Hair follicle dermal papilla cell (primary cell): ENCODE data around the gene ANKS1B. TPM values are rescaled to one million over a fixed set of nuclear protein-coding genes. Genes with fewer than 3 reads are reported as not detected.

Experiments used
- small RNA-seq: library from RNA; depleted of rRNA; stranded (forward); fragments of <200 nt; gene quantifications from one replicate; pipeline ENCODE3, GENCODE V24; 2012
- total RNA-seq: library from RNA; depleted of rRNA; stranded (reverse); fragments of >200 nt; gene quantifications from 2 replicates; pipeline ENCODE4 v1.2.3, GENCODE V29; 2012

Gene ANKS1B
- total RNA-seq: 3.5 and 7.0 TPM in 2 replicates

GRCh38 chr12:99984271-99985128 is at the start of gene ANKS1B:
TSS of gene ANKS1B (minus strand) at chr12:99984936. CDS start at chr12:99984237, 699 bp downstream.

DNA sequence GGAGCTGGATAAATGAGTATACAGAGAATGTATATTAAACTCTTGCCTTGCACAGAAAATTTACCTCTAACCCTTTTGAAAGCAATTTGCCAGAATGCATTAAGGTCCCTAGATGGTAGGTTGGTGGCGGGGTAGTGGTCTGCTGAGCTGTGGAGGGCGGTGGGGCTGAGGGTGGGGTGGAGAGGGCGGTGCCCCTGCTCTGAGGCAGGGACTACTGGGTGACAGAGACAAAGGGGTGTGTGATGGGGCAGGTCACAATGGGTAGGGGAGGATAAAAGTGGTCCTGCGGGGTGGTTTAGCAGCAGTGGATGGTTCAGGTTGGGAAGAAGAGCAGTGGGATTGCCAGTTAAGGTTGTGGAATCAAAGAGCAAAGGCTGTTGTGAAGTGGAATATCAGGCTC is 337.3 kb downstream of the ANKS1B start, which contains the start of gene GARIN6:
Gene GARIN6 (plus strand): TSS at position 301 of the 400 bp plus-strand sequence. CDS start 422 bp downstream, outside the sequence.

Small RNAs within 50 kb of the gene (small RNA-seq; reads per million reads assigned to genes)
- 1.3 reads per million, percentile 27 among the genes with 10 or more reads in this experiment for gene RNA5SP366

Other genes with a start within 250 kb of the ANKS1B start
- 44.2 and 52.9 TPM in 2 replicates for gene BLTP3B, start 157.9 kb upstream of the ANKS1B start, total RNA-seq
- 14.3 and 15.8 TPM in 2 replicates for gene ACTR6, start 215.9 kb upstream of the ANKS1B start, total RNA-seq